OCI-LY1 (cell line): Measurements from ENCODE around the gene ZNF763.

Source experiments
- EZH2 ChIP-seq: fragments of 200-600 bp; sonication (generic), shearing (Covaris generic); IDR thresholded peaks from 2 replicates; pipeline ENCODE4 v1.8.0; 2017; ENCODE audit warnings: borderline replicate concordance, mixed run types, mild to moderate bottlenecking, antibody characterized with exemption, low read length, moderate library complexity, mixed read lengths
- TF ChIP-seq, protein P1 (sequence below): fragments of 200-600 bp; sonication (generic), shearing (Covaris generic); IDR thresholded peaks from 2 replicates; pipeline ENCODE4 v1.5.1; 2017; ENCODE audit warnings: mild to moderate bottlenecking, antibody characterized with exemption, low read length, moderate library complexity, mixed read lengths

DNA sequence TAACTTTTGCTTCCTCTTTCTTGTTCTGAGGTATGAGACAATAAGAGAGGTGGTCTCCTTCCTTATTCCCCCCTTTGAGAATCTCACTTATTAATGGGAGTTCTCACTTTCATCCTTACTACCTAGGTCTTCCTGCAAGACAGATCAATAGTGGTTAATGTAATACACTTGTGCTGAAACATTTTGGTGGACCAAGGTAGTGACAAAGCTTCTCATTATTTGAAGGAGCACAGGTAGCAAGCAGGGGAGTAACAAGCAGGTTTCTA, 22.1 kb upstream of the ZNF763 start:
- TF ChIP-seq, protein P1, sequence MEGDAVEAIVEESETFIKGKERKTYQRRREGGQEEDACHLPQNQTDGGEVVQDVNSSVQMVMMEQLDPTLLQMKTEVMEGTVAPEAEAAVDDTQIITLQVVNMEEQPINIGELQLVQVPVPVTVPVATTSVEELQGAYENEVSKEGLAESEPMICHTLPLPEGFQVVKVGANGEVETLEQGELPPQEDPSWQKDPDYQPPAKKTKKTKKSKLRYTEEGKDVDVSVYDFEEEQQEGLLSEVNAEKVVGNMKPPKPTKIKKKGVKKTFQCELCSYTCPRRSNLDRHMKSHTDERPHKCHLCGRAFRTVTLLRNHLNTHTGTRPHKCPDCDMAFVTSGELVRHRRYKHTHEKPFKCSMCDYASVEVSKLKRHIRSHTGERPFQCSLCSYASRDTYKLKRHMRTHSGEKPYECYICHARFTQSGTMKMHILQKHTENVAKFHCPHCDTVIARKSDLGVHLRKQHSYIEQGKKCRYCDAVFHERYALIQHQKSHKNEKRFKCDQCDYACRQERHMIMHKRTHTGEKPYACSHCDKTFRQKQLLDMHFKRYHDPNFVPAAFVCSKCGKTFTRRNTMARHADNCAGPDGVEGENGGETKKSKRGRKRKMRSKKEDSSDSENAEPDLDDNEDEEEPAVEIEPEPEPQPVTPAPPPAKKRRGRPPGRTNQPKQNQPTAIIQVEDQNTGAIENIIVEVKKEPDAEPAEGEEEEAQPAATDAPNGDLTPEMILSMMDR: no peak
- TF ChIP-seq EZH2: no peak
